Hepatocyte (in vitro differentiated cells): ENCODE results near the gene ARHGAP31.

ENCODE experiments used
- EZH2 ChIP-seq: fragments of 200-600 bp; sonication (generic); IDR thresholded peaks from 2 replicates; pipeline ENCODE4 v1.6.1; 2016; ENCODE audit warnings: antibody characterized with exemption, mild to moderate bottlenecking, borderline replicate concordance
- TF ChIP-seq, protein P1 (sequence below): fragments of 200-600 bp; sonication (generic); IDR thresholded peaks from 2 replicates; pipeline ENCODE4 v1.5.1; 2016; ENCODE audit warnings: antibody characterized with exemption, mild to moderate bottlenecking; ENCODE audit not compliant: poor library complexity

DNA sequence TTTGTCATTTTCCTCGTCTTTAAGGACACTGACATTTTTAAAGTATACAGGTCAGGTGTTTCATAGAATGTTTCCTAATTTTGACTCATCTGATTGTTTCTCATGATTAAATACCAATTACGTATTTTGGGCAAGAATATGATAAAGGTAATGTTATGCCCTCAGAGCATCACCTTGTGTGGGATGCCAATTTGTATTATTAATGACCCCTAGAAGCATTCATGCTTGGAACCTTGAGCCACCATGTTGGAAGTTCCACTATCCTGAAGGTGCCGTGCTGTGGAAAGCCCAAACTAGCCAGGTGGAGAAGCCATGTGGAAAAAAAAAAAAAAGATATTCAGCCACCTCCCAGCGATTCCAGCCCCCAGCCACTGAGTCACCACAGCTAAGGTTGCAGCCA is 34.4 kb upstream of the ARHGAP31 start:
- TF ChIP-seq EZH2, result no peak
- TF ChIP-seq, protein P1, sequence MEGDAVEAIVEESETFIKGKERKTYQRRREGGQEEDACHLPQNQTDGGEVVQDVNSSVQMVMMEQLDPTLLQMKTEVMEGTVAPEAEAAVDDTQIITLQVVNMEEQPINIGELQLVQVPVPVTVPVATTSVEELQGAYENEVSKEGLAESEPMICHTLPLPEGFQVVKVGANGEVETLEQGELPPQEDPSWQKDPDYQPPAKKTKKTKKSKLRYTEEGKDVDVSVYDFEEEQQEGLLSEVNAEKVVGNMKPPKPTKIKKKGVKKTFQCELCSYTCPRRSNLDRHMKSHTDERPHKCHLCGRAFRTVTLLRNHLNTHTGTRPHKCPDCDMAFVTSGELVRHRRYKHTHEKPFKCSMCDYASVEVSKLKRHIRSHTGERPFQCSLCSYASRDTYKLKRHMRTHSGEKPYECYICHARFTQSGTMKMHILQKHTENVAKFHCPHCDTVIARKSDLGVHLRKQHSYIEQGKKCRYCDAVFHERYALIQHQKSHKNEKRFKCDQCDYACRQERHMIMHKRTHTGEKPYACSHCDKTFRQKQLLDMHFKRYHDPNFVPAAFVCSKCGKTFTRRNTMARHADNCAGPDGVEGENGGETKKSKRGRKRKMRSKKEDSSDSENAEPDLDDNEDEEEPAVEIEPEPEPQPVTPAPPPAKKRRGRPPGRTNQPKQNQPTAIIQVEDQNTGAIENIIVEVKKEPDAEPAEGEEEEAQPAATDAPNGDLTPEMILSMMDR, result no peak
